NCI-H460 (cell line): ENCODE measurements around the gene CYS1. TPM values are rescaled to one million over a fixed set of nuclear protein-coding genes. Genes with fewer than 3 reads are reported as not detected.

Experiments used
- DNase-seq: peaks from one replicate; pipeline ENCODE4 v3.0.0-alpha.2; 2016; ENCODE audit warnings: low read depth; ENCODE audit errors: extremely low read depth
- total RNA-seq: library from RNA; depleted of rRNA; stranded (reverse); fragments of >200 nt; shearing (Covaris generic); gene quantifications from 2 replicates; pipeline ENCODE4 v1.2.3, GENCODE V29; 2014

Gene CYS1
- total RNA-seq, 1 experiment from 2014 or later, result 0.22 TPM

DNA sequence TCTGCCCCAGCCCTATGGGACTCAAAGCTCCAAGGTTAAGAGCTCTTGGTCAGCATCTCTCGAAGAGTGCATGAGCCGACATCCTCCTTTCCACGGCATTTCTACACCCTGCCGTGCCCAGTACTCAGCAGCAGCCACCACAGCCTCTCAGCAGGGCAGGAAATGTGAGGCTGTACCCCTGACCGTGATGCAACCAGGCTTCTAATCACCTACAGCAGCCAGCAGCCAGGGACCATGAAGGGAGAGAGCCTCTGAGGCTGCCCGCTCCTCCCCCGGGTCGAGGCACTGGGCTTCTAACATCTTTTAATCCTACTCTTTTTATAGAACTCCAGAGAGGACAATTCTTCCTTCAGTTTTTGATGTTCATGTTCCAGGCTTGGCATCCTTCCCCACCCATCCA lies 6.5 kb downstream of the CYS1 start:
- DNase-seq, result no peak

DNA sequence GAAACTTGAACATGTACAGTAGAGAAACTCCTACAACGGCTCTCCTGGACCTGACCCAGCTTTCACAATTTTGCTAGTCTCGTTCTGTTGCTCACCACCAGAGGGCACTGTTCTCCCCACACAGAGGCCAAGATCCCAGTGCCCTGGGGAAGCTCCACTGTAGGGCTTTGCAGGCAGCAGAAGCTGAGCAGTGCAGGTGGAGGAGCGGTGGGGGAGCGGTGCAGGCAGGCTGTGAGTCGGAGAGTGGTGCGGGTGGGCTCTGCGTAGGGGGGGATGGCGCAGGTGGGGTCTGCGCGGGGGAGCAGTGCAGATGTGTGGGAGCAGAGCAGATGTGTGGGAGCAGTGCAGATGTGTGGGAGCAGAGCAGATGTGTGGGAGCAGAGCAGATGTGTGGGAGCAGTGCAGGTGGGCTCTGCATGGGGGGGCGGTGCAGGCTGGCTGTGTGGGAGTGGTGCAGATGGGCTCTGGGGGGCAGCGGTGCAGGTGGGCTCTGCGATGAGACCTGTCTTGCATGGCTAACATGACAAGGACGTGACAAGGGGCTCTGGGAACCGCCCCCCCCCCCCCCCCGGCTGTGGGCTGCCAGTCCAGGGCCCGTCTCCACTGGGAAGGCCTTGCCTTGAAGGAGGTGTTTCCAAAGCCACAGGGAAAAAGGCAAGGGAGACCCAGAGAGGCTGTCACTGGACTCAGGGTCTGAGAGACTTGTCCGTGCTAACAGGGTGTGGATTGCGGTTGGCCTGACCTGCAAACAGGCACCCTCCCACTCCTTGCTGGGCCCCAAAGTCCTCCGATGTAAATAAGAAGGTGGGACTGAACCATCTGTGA lies 7.3 kb downstream of the CYS1 start:
- DNase-seq, result peak; percentile 84

DNA sequence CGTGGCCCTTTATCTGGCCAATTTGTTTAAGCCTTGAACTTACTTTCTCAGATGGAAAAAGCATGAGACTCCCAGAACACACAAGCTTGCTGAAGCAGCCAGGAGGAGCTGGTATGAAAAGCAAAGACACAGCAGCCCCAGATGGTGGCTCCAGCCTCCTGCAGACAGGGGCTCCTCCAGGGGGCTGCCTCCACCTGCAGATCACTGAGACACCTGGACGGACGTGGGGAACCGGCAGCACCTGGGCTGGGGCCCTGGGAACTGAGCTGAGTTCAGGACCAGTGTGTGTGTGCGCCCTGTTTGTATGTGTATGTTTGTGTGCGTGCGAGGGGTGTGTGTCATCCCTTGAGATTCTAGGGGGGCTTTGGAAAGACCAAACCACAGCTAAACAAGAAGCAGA lies 8.6 kb downstream of the CYS1 start:
- no peak for DNase-seq

GRCh38 chr2:10071176-10071575 lies 9.0 kb downstream of the CYS1 start:
- DNase-seq, result no peak

DNA sequence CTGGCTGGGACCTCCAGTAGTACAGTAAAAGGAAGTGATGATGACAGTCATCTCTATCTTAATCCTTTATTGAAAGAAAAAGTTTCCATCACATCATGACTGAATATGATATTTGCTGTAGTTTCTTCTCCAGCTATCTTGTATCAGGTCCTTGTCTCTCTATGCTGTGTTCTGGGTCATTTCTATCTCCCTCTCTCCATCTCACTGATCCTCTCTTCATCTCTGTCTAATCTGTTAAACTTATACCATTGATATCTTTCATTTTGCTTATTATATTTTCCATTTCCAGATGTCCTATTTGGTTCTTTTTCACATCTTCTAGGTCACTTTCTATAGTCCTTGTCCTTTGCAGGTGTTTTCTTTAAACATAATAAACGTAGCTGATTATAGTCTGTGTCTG lies 12.3 kb downstream of the CYS1 start:
- no peak for DNase-seq

DNA sequence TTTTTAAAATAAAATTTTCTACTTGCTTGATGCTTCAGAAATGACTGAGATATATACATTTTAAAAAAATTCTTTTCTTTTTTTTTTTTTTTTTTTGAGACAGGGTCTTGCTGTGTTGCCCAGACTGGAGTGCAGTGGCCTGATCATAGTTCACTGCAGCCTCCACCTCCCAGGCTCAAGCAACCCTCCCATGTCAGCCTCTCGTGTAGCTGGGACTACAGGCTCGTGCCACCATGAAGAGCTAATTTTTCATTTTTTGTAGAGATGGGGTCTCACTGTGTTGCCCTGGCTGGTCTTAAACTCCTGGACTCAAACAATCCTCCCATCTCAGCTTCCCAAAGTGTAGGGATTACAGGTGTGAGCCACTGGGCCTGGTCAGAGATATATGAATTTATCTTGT lies 12.9 kb downstream of the CYS1 start:
- DNase-seq, result no peak

GRCh38 chr2:10065773-10066055 lies 14.5 kb downstream of the CYS1 start:
- no peak for DNase-seq

GRCh38 chr2:10064932-10065772 lies 15.1 kb downstream of the CYS1 start:
- DNase-seq, result no peak

GRCh38 chr2:10063566-10063965 lies 16.6 kb downstream of the CYS1 start:
- DNase-seq, result no peak

DNA sequence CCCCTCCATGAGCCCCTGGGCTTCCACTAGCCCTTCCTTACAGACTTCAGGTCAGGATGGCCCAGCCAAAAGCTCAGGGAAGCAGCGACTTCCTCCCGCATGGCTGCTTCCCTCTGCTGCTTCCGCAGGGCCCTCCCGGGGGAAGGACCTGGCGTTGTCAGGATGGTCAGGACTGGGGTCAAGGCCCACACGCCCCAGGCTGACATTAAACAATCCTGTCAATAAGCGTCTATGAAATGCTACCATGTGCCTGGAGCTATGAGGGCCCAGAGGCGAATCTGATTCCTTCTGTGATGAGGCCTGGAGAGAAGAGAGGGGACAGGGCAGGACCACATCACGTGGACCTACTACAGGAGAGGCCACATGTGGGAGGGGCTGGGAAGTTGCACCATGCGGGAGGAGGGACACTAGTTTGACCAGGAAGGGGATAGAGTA lies 17.3 kb downstream of the CYS1 start:
- DNase-seq, result no peak

DNA sequence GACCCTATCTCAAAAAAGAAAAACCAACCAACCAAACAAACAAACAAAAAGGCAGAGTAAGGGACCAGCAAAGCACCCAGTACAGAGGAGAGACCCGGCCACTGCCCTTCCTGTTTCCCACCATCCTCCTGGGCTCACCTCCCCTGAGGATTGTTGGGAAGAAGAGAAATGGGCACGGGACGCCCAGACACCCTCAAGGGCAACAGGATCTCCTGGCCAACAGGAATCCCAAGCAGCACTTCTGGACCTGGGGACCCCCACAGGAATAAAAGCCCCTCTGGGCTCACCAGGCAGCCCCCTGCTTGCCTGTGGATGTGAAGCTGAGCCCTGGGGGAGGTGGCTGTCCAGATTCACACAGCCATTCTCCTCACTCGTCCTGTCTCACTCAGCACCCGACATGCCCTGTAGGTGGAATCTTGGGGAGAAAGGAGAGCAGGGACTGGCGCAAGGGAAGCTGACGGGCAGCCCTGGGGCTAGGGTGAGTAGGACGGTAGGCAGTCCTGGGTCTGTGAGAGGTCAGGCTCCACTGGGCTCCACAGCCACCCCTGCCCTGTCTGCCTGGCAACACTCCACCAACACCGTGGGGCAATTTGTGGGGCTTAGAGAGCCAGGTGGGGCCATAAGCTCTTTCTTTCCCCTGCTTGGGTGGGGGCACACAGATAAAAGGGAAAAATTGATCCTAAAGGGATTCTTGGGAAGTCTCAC lies 18.8 kb downstream of the CYS1 start:
- DNase-seq, result no peak

GRCh38 chr2:10059552-10060335 lies 20.5 kb downstream of the CYS1 start:
- DNase-seq, result no peak

GRCh38 chr2:10059016-10059351 lies 21.2 kb downstream of the CYS1 start:
- DNase-seq, result no peak

DNA sequence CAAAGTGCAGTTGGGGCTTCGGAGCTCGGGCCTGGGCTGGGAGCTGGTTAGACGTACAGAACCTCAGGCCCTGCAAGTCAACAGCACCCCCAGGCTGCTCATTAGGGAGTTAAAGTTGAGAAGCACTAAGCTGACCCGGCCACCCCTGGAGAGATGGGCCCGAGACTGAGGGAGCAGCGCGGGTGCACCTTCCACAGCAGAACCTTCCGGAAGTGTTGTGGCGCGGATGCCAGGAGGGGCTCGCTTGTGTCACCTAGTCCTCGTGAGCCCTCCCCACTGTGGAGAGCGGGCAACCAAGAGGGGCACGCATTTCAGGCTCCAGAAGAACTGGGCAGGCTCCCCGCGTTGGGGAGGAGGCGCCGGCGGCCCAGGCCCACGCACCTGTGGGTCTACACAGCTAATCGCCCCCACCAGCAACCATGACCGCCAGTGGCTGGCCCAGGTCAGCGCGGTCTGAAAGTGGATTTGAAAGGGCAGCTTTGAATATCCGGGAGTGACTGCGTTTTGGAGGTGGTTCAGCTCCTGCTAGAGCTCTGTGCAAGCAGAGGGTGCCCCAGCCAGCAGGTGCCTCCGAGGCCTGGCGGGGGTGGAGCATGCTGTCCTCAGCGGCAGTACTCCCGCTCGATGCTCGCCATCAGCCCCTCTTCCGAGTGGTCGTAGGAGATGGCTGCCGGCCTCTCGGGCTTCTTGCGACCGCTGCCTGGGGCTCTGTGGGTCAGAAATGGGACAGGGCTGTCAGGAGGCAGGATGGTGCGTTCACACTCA lies 21.8 kb downstream of the CYS1 start:
- no peak for DNase-seq

DNA sequence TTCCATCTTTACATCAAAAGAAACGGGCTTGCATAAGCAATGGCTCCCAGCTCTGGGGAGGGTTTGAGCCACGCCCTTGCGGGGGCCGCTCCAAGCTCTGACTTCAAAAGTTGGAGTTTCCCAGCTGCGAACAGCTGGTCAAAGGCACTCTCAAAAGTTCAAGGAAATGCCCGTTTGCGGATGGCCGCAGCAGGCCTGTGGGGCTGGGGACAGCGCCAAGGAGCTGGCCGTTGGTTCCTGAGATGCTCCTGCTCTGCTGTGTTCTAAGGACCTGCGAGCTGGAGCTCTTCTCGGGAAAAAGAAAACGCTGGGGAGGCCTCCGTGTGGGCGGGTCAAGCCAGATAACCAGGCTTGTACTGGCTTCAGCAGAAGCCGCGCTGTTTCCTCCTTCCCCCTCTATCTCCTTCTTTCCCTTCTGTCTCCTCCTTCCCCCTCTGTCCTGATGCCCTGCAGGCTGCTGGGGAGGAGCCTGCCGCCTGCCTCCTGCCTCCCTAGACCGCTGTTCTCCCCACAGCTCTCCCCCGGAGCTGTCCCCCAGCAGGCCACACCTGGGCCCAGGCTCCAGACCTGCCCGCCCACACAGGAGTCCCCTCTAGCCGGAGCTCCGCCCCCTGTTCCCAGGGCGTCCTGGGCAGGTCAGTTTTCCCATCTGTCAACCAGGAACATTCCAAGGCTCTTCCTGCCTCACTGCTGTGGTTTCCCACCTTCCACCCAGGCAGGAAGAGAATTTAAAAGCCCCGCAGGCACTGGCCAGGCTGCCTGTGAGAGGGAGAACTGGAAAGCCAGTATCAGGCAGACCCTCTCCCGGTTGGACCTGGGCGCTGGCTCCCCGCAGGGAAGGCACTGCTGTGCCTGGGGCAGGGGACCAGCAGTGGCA lies 22.7 kb downstream of the CYS1 start:
- DNase-seq, result no peak

- no peak for DNase-seq
Observed at GRCh38 chr2:10056439-10056838, 23.8 kb downstream of the CYS1 start.

- no peak for DNase-seq
Observed at GRCh38 chr2:10054976-10055375, 25.2 kb downstream of the CYS1 start.

- DNase-seq, result no peak
Observed at GRCh38 chr2:10054424-10054823, 25.8 kb downstream of the CYS1 start.

DNA sequence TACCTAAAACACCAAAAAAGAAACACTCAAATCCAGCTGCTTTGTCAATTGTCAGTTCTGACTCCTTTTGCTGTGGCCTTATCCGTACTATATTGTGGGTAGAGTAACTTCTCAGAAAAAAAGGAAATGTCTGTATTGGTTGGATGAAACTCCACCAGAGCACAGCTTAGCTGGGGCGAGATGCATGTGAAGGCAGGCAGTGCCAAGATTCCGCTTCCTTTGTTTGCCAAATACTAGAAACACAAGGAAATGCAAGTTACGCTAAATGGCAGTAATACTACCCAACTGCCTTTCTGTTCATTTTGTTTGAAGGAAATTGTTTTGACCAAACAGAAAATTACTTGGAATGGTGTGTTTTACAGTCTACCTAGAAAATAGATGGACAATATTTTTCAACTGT lies 26.9 kb downstream of the CYS1 start:
- DNase-seq, result no peak
